ENCODE data around the gene AGPAT4. TPM values are rescaled to one million over a fixed set of nuclear protein-coding genes. Genes with fewer than 3 reads are reported as not detected.

The AGPAT4 gene
- total RNA-seq, 1 experiment from 2014 or later, result 22.0 TPM

DNA sequence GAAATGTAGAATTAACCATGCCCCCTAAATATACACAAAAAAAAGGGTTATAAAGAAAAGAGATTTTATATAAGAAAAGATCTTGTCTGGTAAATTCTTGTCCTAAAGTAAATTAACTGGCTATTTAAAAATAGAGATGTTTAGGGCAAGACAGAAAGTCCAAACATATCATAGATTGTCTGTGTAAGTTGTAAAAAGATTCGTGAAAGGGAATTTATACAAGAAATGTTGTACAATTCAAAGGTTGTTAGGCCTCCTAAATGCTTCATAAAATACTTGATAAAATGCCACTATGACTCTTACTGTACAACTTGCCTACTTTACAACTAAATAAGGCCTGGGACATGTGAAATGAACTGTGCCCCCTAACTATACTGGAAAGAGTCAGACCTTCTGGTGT, 21.9 kb upstream of the AGPAT4 start:
- Histone ChIP-seq H3K9me3 (ENCODE audit: control insufficient read depth, low read depth, low read length) (no peaks in the 10 kb centered on the region), H4K91ac (ENCODE audit: insufficient read length, low read depth, low read length) (no peak overlapping the region), H3K9ac (ENCODE audit: extremely low read depth, insufficient read length, low read length) (no peak overlapping the region), H4K8ac (replicated peaks; ENCODE audit: insufficient read length, low read depth, low read length) (no peak overlapping the region), H4K20me1 (ENCODE audit: control insufficient read depth, insufficient read depth, insufficient read length) (no peaks in the 10 kb centered on the region), H3K56ac (ENCODE audit: insufficient read length, low read depth, low read length) (no peak overlapping the region), H3K4me1 (ENCODE audit: insufficient read depth, low read length) (peaks cover 12% of the 10 kb centered on the region), H2AK5ac (ENCODE audit: insufficient read length, low read length) (no peak overlapping the region), H3K14ac (ENCODE audit: insufficient read depth, low read length) (no peak overlapping the region), H3K27me3 (ENCODE audit: insufficient read depth, low read length) (no peaks in the 10 kb centered on the region), H3K23ac (ENCODE audit: insufficient read length, low read depth, low read length) (no peak overlapping the region), H2AFZ (ENCODE audit: low read length) (no peak overlapping the region), H2BK15ac (ENCODE audit: low read depth, low read length) (no peak overlapping the region), H3K23me2 (ENCODE audit: insufficient read length, low read depth, low read length, poor library complexity, severe bottlenecking) (no peaks in the 10 kb centered on the region), H2BK5ac (ENCODE audit: insufficient read length, low read length) (no peak overlapping the region), H3K18ac (ENCODE audit: insufficient read length, low read depth, low read length) (no peak overlapping the region), H3K79me1 (ENCODE audit: insufficient read depth, low read depth, low read length, poor library complexity, severe bottlenecking) (no peaks in the 10 kb centered on the region), H2BK12ac (ENCODE audit: insufficient read length, low read depth, low read length) (no peak overlapping the region), H3T11ph (ENCODE audit: low read length) (no peak overlapping the region), H3K4me2 (ENCODE audit: insufficient read depth, insufficient read length, low read length) (no peak overlapping the region), H3K79me2 (ENCODE audit: insufficient read depth, low read length) (no peaks in the 10 kb centered on the region), H3K4ac (ENCODE audit: low read depth, low read length) (no peak overlapping the region), H3K27ac (ENCODE audit: insufficient read length, low read depth, low read length) (no peak overlapping the region), H2BK120ac (ENCODE audit: low read depth, low read length, poor library complexity, severe bottlenecking) (no peak overlapping the region), H2BK20ac (ENCODE audit: low read depth, low read length, poor library complexity, severe bottlenecking) (no peak overlapping the region), H4K5ac (ENCODE audit: insufficient read length, low read depth, low read length) (no peak overlapping the region)
- Mint-ChIP-seq H3K4me1 (peaks cover 44 to 46% of the 10 kb centered on the region in 2 experiments), H3K27ac (no peak overlapping the region), H3K27me3 (ENCODE audit: low read depth) (no peaks in the 10 kb centered on the region), H3K36me3 (ENCODE audit: insufficient read depth in 1 of 3, low read depth in 3 of 3) (peaks cover 25 to 41% (median 26%) of the 10 kb centered on the region in 3 experiments), H3K4me3 (no peak overlapping the region), H3K9me3 (peaks cover 43 to 44% of the 10 kb centered on the region in 2 experiments)
- no CpG with 5 or more reads among the region's 1 CpG for WGBS (ENCODE audit: extremely low coverage, insufficient read length, low lambda C conversion rate)
- no peak for DNase-seq
- TF ChIP-seq, protein P1, sequence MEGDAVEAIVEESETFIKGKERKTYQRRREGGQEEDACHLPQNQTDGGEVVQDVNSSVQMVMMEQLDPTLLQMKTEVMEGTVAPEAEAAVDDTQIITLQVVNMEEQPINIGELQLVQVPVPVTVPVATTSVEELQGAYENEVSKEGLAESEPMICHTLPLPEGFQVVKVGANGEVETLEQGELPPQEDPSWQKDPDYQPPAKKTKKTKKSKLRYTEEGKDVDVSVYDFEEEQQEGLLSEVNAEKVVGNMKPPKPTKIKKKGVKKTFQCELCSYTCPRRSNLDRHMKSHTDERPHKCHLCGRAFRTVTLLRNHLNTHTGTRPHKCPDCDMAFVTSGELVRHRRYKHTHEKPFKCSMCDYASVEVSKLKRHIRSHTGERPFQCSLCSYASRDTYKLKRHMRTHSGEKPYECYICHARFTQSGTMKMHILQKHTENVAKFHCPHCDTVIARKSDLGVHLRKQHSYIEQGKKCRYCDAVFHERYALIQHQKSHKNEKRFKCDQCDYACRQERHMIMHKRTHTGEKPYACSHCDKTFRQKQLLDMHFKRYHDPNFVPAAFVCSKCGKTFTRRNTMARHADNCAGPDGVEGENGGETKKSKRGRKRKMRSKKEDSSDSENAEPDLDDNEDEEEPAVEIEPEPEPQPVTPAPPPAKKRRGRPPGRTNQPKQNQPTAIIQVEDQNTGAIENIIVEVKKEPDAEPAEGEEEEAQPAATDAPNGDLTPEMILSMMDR (conservative IDR thresholded peaks at IDR 0.05), result no peak
